GM13977 (cell line): ENCODE data around the gene ELL.

ENCODE experiments used
- DNase-seq: peaks from one replicate; pipeline ENCODE4 v3.0.0; 2012; ENCODE audit warnings: low spot score
- CTCF ChIP-seq: IDR thresholded peaks from 2 replicates; pipeline ENCODE4 v1.5.1; 2012; ENCODE audit warnings: mild to moderate bottlenecking, control low read depth; ENCODE audit not compliant: insufficient read depth; ENCODE audit errors: extremely low read depth, missing control alignments
- in situ Hi-C: fragments of 300-500 bp; cut with MboI; formaldehyde crosslinking; loops from one replicate; pipeline ENCODE4 v1.12.0; 2022; ENCODE audit warnings: low sequenced_read_pairs, low pct_unique_long_range_greater_than_20kb, mixed read lengths, inconsistent platforms; ENCODE audit not compliant: unreplicated experiment

The ELL gene

GRCh38 chr19:18521692-18522123, at the start of gene ELL:
TSS of gene ELL (minus strand) at chr19:18522070. CDS start at chr19:18522055, 15 bp downstream.
- no peak for TF ChIP-seq CTCF
- DNase-seq, result no peak
- in situ Hi-C loops, result no loop called here

GRCh38 chr19:18568367-18568766, 46.5 kb upstream of the ELL start:
- no peak for TF ChIP-seq CTCF
- no peak for DNase-seq
- in situ Hi-C loops, result no loop called here

GRCh38 chr19:18566953-18567352, 45.1 kb upstream of the ELL start:
- TF ChIP-seq CTCF, result no peak
- DNase-seq, result no peak
- in situ Hi-C loops, result no loop called here

GRCh38 chr19:18562086-18562485, 40.2 kb upstream of the ELL start:
- TF ChIP-seq CTCF, result no peak
- in situ Hi-C loops, result no loop called here
- DNase-seq, result no peak

GRCh38 chr19:18559685-18560084, 37.8 kb upstream of the ELL start:
- DNase-seq, result no peak
- in situ Hi-C loops, result no loop called here
- TF ChIP-seq CTCF, result no peak

GRCh38 chr19:18558604-18559003, 36.7 kb upstream of the ELL start:
- DNase-seq, result no peak
- in situ Hi-C loops, result no loop called here
- TF ChIP-seq CTCF, result no peak

- no peak for TF ChIP-seq CTCF
- no peak for DNase-seq
- in situ Hi-C loops, result no loop called here
These were observed 36.3 kb upstream of the ELL start for GRCh38 chr19:18558202-18558555.
